Measurements from ENCODE around the gene KCNH1. TPM values are rescaled to one million over a fixed set of nuclear protein-coding genes. Genes with fewer than 3 reads are reported as not detected.

The KCNH1 gene
- total and polyA plus RNA-seq, 4 donors = not detected

DNA sequence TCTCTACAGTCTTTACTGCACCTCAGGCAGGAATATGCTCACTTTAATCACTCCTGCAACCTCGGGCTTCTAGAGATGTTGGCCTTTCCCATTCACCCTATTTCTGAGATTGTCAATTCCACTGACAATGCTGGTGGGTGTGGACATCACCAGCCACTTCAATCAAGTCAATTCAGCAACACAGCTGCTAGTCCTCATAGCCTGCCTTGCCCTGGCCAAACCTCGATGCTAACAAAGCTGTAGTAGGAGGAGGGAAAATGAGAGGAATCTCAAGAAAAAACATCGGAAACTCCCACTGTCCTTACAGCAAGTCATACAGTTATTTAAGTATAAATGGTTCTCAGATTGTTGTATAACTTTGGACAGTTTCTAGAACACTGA is 155.0 kb downstream of the KCNH1 start:
- Histone ChIP-seq H3K4me3 (ENCODE audit: low read depth in 1 of 3, low read length in 3 of 3) (no peak overlapping the region), H3K9ac (ENCODE audit: low read depth in 1 of 2, low read length in 2 of 2) (no peak overlapping the region), H3K4me1 (ENCODE audit: control insufficient read depth in 4 of 4, insufficient read depth in 4 of 4, low read length in 3 of 4) (no peaks in the 10 kb centered on the region), H3K27me3 (ENCODE audit: control insufficient read depth in 4 of 4, insufficient read depth in 4 of 4, low read length in 3 of 4) (no peaks in the 10 kb centered on the region), H3K27ac (ENCODE audit: low read depth in 1 of 2, low read length in 2 of 2) (no peak overlapping the region), H3K36me3 (ENCODE audit: control insufficient read depth in 4 of 4, insufficient read depth in 3 of 4, low read depth in 1 of 4, low read length in 3 of 4) (no peaks in the 10 kb centered on the region), H3K9me3 (ENCODE audit: control insufficient read depth in 4 of 4, low read length in 3 of 4) (no peaks in the 10 kb centered on the region)
- 70% methylated on average over 3 of the region's 3 CpGs for WGBS
- no peak for DNase-seq (ENCODE audit: low spot score)
- TF ChIP-seq NR2F2 (IDR thresholded peaks at IDR 0.05) = no peak
- TF ChIP-seq FOXA2 (IDR thresholded peaks at IDR 0.05) = no peak
- TF ChIP-seq, protein P1, sequence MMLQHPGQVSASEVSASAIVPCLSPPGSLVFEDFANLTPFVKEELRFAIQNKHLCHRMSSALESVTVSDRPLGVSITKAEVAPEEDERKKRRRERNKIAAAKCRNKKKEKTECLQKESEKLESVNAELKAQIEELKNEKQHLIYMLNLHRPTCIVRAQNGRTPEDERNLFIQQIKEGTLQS (IDR thresholded peaks at IDR 0.05) = no peak
- TF ChIP-seq SP1 (IDR thresholded peaks at IDR 0.05) = no peak
- no peak for TF ChIP-seq HNF4A (conservative IDR thresholded peaks at IDR 0.05)
- TF ChIP-seq EGR1 (IDR thresholded peaks at IDR 0.05; ENCODE audit: low read depth in 2 of 2) = no peak
- TF ChIP-seq HNF4G (IDR thresholded peaks at IDR 0.05) = no peak
- TF ChIP-seq RXRA (IDR thresholded peaks at IDR 0.05) = no peak
- TF ChIP-seq TAF1 (conservative IDR thresholded peaks at IDR 0.05) = no peak
- no peak for TF ChIP-seq RAD21 (IDR thresholded peaks at IDR 0.05)
- no peak for TF ChIP-seq REST (IDR thresholded peaks at IDR 0.05)
- TF ChIP-seq FOXA1 (IDR thresholded peaks at IDR 0.05) = no peak
- TF ChIP-seq, protein P2, sequence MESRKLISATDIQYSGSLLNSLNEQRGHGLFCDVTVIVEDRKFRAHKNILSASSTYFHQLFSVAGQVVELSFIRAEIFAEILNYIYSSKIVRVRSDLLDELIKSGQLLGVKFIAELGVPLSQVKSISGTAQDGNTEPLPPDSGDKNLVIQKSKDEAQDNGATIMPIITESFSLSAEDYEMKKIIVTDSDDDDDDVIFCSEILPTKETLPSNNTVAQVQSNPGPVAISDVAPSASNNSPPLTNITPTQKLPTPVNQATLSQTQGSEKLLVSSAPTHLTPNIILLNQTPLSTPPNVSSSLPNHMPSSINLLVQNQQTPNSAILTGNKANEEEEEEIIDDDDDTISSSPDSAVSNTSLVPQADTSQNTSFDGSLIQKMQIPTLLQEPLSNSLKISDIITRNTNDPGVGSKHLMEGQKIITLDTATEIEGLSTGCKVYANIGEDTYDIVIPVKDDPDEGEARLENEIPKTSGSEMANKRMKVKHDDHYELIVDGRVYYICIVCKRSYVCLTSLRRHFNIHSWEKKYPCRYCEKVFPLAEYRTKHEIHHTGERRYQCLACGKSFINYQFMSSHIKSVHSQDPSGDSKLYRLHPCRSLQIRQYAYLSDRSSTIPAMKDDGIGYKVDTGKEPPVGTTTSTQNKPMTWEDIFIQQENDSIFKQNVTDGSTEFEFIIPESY (IDR thresholded peaks at IDR 0.05) = no peak
- no peak for TF ChIP-seq GABPA (IDR thresholded peaks at IDR 0.05 in 1 of 2, conservative IDR thresholded peaks at IDR 0.05 in 1 of 2)
- TF ChIP-seq JUND (IDR thresholded peaks at IDR 0.05) = no peak
- no peak for TF ChIP-seq YY1 (IDR thresholded peaks at IDR 0.05)
- no peak for TF ChIP-seq MAX (IDR thresholded peaks at IDR 0.05)
- TF ChIP-seq CTCF (IDR thresholded peaks at IDR 0.05; ENCODE audit: low read depth, low read length, missing input control) = no peak
